Activated CD4-positive, CD25-positive, alpha-beta regulatory T cell treated with anti-CD3 and anti-CD28 coated beads, Interleukin-2, amount 50 U/mL, for 72 hours (primary cell): ENCODE results near the gene PAM16.
"Not testable (repeated sequence)": the region's sequence is repeated elsewhere in the genome, so short reads cannot be mapped to it uniquely, and the experiment has no call there.

Experiments
- DNase-seq: peaks from one replicate; pipeline ENCODE4 v3.0.0; 2021

The PAM16 gene

GRCh38 chr16:4350787-4351659, at the start of gene PAM16:
PAM16 (minus strand) TSS chr16:4351321; CDS start chr16:4351234, 87 bp downstream.
- peak; percentile 99 for DNase-seq

GRCh38 chr16:4399001-4399730, 48.0 kb upstream of the PAM16 start:
- no peak for DNase-seq

- DNase-seq: no peak
Measured at GRCh38 chr16:4395055-4395726, 44.1 kb upstream of the PAM16 start.

GRCh38 chr16:4393850-4394249, 42.7 kb upstream of the PAM16 start:
- DNase-seq: not testable (repeated sequence)

- DNase-seq: no peak
Measured at GRCh38 chr16:4393240-4393600, 42.1 kb upstream of the PAM16 start.

- DNase-seq: no peak
Measured at GRCh38 chr16:4392382-4393239, 41.5 kb upstream of the PAM16 start.

- DNase-seq: no peak
Measured at GRCh38 chr16:4391631-4392381, 40.7 kb upstream of the PAM16 start.

GRCh38 chr16:4390266-4391260, 39.4 kb upstream of the PAM16 start:
- DNase-seq: no peak

GRCh38 chr16:4389051-4389955, 38.2 kb upstream of the PAM16 start:
- DNase-seq: no peak

GRCh38 chr16:4388271-4389021, 37.3 kb upstream of the PAM16 start:
- DNase-seq: no peak

GRCh38 chr16:4387781-4388180, 36.7 kb upstream of the PAM16 start:
- no peak for DNase-seq

GRCh38 chr16:4386951-4387565, 35.9 kb upstream of the PAM16 start:
- DNase-seq: no peak

- DNase-seq: no peak
Measured at GRCh38 chr16:4386451-4386805, 35.3 kb upstream of the PAM16 start.

- DNase-seq: no peak
Measured at GRCh38 chr16:4385789-4386450, 34.8 kb upstream of the PAM16 start.

GRCh38 chr16:4385066-4385788, 34.1 kb upstream of the PAM16 start:
- DNase-seq: no peak

GRCh38 chr16:4384509-4384942, 33.4 kb upstream of the PAM16 start:
- DNase-seq: no peak
